A549 treated with AZD2906 at 1 μM for 4 hours (cell line): ENCODE measurements around the gene MORN4. TPM values are rescaled to one million over a fixed set of nuclear protein-coding genes. Genes with fewer than 3 reads are reported as not detected.

ENCODE experiments used
- total RNA-seq: library from RNA; stranded (reverse); fragments of 200-300 nt; extraction: Qiagen RNA extraction; gene quantifications from 5 replicates; pipeline ENCODE4 v1.2.3, GENCODE V29; 2022

The MORN4 gene
- 6.6 to 8.0 TPM (median 7.5 TPM) in 5 replicates for total RNA-seq

DNA sequence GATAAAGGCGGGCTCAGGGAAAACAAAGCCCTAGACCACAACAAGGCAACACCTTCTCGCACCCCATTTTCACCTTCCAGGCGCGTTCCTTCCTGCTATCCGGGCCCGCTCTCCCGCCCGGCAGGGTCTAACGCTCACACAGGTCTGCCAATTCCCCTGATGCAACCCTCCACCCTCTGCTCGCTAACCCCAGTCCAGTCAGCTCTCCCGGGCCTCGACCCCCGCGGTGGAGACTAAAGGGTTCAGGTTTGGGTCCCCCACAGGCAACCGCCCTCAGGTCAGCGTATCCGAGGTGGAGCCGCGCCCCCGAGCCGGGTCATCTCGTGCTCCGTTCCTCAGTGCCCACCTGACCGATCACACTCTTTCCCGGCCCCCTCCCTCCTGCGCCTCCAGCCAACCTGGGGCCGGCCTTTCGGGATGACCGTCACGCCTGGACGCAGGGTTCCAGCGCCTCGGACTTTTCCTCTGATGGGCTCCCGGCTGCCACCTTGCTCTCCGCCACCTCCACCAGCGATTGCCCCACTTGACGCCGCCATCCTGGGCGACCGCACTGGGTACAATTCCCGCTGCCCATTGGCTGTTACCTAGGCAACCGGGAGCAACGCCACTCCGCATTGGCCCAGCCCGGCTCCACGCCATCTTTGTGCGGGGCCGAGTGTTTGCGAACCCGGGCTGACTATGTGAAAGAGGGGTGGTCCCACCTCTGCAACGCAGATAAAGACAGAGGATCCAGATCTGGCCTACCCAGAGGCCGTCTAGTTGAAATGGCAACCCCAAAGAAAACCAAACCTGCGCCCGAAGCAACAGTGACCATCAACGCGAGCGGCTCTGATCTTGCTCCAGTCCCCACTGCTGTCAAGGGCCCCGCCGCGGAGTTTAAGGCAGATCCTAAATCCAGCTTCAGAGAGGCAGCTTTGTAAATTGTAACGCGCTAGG, at the start of gene MORN4:
TSS of gene MORN4 (minus strand) at position 552 of the 936 bp plus-strand sequence. CDS start 13,847 bp downstream, outside the sequence.

DNA sequence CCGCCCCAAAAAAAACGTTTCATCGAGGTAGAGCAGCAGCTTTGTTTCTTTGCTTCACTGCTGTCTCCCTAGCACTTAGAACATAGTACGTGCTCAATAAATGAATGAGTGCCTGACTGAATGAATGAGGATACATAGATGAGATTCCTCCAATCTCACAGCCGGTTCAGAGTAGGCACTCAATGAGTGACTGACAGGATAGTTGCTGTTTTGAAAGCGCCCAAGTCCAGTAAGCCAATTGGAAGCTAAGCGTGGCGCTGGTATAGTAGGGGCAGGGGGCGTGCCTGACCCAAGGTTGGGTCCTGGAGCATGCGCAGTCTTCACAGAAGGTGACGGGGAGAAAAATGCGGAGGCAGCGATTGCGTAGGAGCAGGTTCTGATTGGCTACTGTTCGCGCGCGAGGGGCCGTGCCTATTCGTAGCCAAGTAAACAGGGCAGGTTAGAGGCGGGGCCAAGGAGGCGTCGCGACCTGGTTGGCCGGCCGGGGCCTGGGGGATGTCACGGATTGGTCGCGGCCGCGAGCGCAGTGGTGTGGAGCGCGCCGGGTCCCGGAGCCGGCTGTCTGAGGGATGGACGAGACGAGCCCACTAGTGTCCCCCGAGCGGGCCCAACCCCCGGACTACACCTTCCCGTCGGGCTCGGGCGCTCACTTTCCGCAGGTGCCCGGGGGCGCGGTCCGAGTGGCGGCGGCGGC, 7.0 kb upstream of the MORN4 start, which contains the start of gene PI4K2A:
TSS of gene PI4K2A (plus strand) at position 498 of the 694 bp plus-strand sequence. CDS start at position 570, 72 bp downstream.

DNA sequence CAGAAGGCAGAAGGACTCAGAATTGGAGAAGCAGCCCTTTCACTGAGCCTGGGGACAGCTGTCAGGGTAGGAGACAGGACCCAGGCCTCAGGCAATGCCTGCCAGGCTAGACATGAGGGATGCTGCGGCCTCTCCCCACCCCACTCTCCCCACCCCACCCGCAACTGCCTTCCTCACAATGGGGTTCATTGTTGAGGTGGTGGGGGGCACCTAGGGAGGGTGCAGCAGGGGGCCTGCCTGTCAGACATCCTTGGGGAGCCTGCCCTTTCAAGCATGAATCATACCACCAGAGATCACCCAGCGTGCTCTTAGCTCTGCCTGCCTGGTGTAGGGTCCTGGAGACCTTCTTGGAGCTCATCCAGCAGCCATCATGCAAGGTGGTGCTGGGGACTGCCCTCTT, 43.8 kb downstream of the MORN4 start, which contains the start of gene C10orf62:
TSS of gene C10orf62 (plus strand) at position 243 of the 400 bp plus-strand sequence. CDS start 177 bp downstream, outside the sequence.

DNA sequence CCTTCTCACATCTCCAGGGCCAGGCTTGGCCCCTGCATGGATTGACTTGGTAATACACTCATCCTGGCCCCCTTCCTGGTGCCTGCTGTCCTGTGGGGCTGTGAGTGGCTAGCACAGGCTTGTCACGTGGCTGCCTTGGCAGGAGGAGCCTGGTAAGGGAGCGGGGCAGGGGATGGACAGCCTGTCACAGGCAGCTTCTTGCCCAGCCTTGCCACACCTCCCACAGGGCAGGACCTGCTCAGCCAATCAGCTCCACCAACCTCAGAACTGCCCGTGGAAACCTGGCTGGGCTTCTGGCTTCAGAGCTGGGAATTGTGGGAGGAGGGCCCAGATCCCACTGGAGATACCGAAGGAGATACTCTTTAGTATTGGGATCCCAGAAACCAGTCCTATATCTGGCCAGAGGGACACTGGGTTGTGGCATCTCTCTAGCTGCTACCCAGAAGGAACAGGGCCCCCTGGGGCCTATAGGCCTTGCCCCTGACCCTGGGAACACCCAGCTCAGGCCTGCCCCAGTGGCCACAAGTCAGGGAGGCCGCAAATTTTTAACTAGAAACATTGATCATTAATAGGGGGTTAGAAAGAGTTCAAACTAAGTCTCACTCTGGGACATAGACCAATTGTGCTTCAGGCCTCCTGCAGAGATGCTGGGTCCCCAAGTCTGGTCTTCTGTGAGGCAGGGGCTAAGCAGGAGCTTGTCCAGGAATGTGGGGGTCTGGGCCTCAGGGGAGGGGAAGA, 49.1 kb downstream of the MORN4 start, which contains the start of gene HOGA1:
TSS of gene HOGA1 (plus strand) at position 330 of the 738 bp plus-strand sequence. CDS start at position 645, 315 bp downstream.

DNA sequence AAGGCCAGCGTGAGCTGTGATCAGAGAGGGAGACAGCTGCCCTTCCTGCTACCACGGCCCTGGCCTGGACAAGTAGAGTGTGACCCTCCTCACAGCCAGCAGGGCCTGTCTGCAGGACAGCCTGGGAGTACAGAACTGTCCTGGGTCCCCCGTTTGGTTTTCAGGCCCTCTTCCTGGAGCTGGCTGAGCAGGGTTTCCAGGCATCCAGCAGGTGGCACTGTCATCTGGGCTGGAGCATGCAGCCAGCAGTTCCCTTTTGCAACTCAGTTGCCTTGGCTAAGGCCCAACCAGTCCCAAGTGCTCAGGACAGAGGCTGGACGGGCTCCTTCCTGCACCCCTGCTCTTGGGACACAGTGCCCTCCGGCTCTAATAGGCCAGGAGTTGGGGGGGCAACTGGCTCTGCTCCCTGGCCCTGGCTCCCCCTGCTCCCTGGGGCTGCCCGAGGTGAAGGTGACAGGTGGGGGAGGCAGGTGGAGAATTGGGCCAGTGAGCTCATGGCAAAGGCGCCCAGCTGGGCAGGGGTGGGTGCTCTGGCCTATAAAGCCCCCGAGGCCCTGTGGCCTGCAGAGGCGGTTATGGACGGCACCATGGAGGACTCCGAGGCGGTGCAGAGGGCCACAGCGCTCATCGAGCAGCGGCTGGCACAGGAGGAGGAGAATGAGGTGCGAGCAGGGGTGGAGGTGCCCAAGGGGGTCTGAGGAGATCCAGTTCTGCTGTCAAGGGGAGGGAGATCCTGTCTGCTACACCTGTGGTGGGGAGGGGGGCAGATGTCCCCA, 60.9 kb downstream of the MORN4 start, which contains the start of gene ANKRD2:
TSS of gene ANKRD2 (plus strand) at position 566 of the 776 bp plus-strand sequence. CDS start at position 576, 10 bp downstream.

Other genes starting within 250 kb of the MORN4 start
- gene RRP12, start 232.2 kb downstream of the MORN4 start, total RNA-seq: 50.8 to 65.1 TPM (median 52.0 TPM) in 5 replicates
- 601 to 635 TPM (median 616 TPM) in 5 replicates for gene PGAM1, start 207.3 kb downstream of the MORN4 start, total RNA-seq
- gene EXOSC1, start 187.5 kb downstream of the MORN4 start, total RNA-seq: 51.4 to 59.8 TPM (median 54.0 TPM) in 5 replicates
- 44.2 to 54.2 TPM (median 53.0 TPM) in 5 replicates for gene ZDHHC16, start 187.3 kb downstream of the MORN4 start, total RNA-seq
- 43.0 to 50.3 TPM (median 47.0 TPM) in 5 replicates for gene MMS19, start 135.1 kb downstream of the MORN4 start, total RNA-seq
- 16.7 to 22.3 TPM (median 21.1 TPM) in 5 replicates for gene UBTD1, start 134.6 kb downstream of the MORN4 start, total RNA-seq
- 5.1 to 8.8 TPM (median 7.1 TPM) in 5 replicates for gene ANKRD2, start 60.7 kb downstream of the MORN4 start, total RNA-seq
- gene HOGA1, start 49.1 kb downstream of the MORN4 start, total RNA-seq: 2.7 to 3.4 TPM (median 2.9 TPM) in 5 replicates
- gene C10orf62, start 43.8 kb downstream of the MORN4 start, total RNA-seq: 0.08 to 0.17 TPM (median 0.09 TPM) in 5 replicates
- gene PI4K2A, start 7.2 kb upstream of the MORN4 start, total RNA-seq: 20.7 to 24.1 TPM (median 22.4 TPM) in 5 replicates
- gene AVPI1, start 53.7 kb upstream of the MORN4 start, total RNA-seq: 80.8 to 129 TPM (median 112 TPM) in 5 replicates
- gene MARVELD1, start 80.2 kb upstream of the MORN4 start, total RNA-seq: 43.7 to 55.5 TPM (median 52.2 TPM) in 5 replicates
- gene ZFYVE27, start 103.6 kb upstream of the MORN4 start, total RNA-seq: 18.6 to 23.2 TPM (median 22.0 TPM) in 5 replicates
- gene SFRP5, start 138.5 kb upstream of the MORN4 start, total RNA-seq: 2.5 to 3.7 TPM (median 3.2 TPM) in 5 replicates
- gene GOLGA7B, start 216.3 kb upstream of the MORN4 start, total RNA-seq: 3.4 to 4.0 TPM (median 3.8 TPM) in 5 replicates